Esophagus mucosa (tissue), 1 donor: Measurements from ENCODE around the gene LOXL3. TPM values are rescaled to one million over a fixed set of nuclear protein-coding genes. Genes with fewer than 3 reads are reported as not detected.

Experiments used
- ATAC-seq: fragments of 200-7000 bp; cut with Tn5 transposase; one replicate; pipeline ENCODE4 v1.9.1; 2020
- total RNA-seq: library from RNA; stranded (reverse); gene quantifications from one replicate; pipeline ENCODE4 v1.2.4, GENCODE V29; 2023
- donor health status: DM: yes; HTN: yes; CAD: no.

Gene LOXL3
- 0.52 TPM for total RNA-seq

- peak; percentile 58 for ATAC-seq
Observed at GRCh38 chr2:74553892-74554819, at the start of gene LOXL3, which contains the start of gene DOK1. TSS of gene LOXL3 (minus strand) at chr2:74553942. CDS start at chr2:74552634, 1,308 bp downstream. TSS of gene DOK1 (plus strand) at chr2:74554720. CDS start at chr2:74554755, 35 bp downstream.

GRCh38 chr2:74602586-74603281 is 49.0 kb upstream of the LOXL3 start:
- ATAC-seq: peak; percentile 47

- ATAC-seq: no peak
Observed at GRCh38 chr2:74599676-74600075, 45.9 kb upstream of the LOXL3 start.

GRCh38 chr2:74597410-74597809 is 43.7 kb upstream of the LOXL3 start:
- no peak for ATAC-seq

- no peak for ATAC-seq
Observed at GRCh38 chr2:74596584-74596983, 42.8 kb upstream of the LOXL3 start.

GRCh38 chr2:74593826-74594772 is 40.4 kb upstream of the LOXL3 start:
- ATAC-seq: no peak

- no peak for ATAC-seq
Observed at GRCh38 chr2:74588664-74589063, 34.9 kb upstream of the LOXL3 start.

GRCh38 chr2:74587664-74588277 is 34.0 kb upstream of the LOXL3 start:
- ATAC-seq: peak; percentile 75

GRCh38 chr2:74585406-74586185 is 31.9 kb upstream of the LOXL3 start:
- ATAC-seq: no peak

GRCh38 chr2:74584088-74584645 is 30.4 kb upstream of the LOXL3 start:
- ATAC-seq: no peak

- ATAC-seq: no peak
Observed at GRCh38 chr2:74583504-74583903, 29.8 kb upstream of the LOXL3 start.

GRCh38 chr2:74582184-74582583 is 28.4 kb upstream of the LOXL3 start:
- ATAC-seq: no peak

GRCh38 chr2:74581463-74581862 is 27.7 kb upstream of the LOXL3 start:
- no peak for ATAC-seq

- ATAC-seq: no peak
Observed at GRCh38 chr2:74578408-74578807, 24.7 kb upstream of the LOXL3 start.

- no peak for ATAC-seq
Observed at GRCh38 chr2:74577448-74577847, 23.7 kb upstream of the LOXL3 start.

GRCh38 chr2:74576863-74577229 is 23.1 kb upstream of the LOXL3 start:
- ATAC-seq: peak; percentile 47

GRCh38 chr2:74576211-74576862 is 22.6 kb upstream of the LOXL3 start:
- no peak for ATAC-seq

- ATAC-seq: no peak
Observed at GRCh38 chr2:74575320-74575719, 21.6 kb upstream of the LOXL3 start.

GRCh38 chr2:74573747-74574562 is 20.2 kb upstream of the LOXL3 start:
- no peak for ATAC-seq
